Vagina (tissue), 2 donors: ENCODE data around the gene PRKCB. TPM values are rescaled to one million over a fixed set of nuclear protein-coding genes. Genes with fewer than 3 reads are reported as not detected.

Experiments used
- DNase-seq, 2 donors: peaks; one replicate each; pipeline ENCODE4 v3.0.0-alpha.2; 2017; ENCODE audit errors: extremely low spot score in 2 of 2
- H3K27ac ChIP-seq: fragments of 200-600 bp; sonication (generic); one replicate; pipeline ENCODE4 v1.5.1; 2019
- H3K27me3 ChIP-seq: fragments of 200-600 bp; sonication (generic); one replicate; pipeline ENCODE4 v1.5.1; 2019
- H3K36me3 ChIP-seq, 2 donors: fragments of 200-600 bp; sonication (generic); one replicate each; pipeline ENCODE4 v1.5.1; 2017 to 2019
- H3K4me1 ChIP-seq: fragments of 200-600 bp; sonication (generic); one replicate; pipeline ENCODE4 v1.5.1; 2019
- H3K4me3 ChIP-seq, 2 donors: fragments of 200-600 bp; sonication (generic); 1 replicate in 1 of 2; 2 replicates in 1 of 2; pipeline ENCODE4 v1.5.1; 2016 to 2019
- H3K9me3 ChIP-seq: fragments of 200-600 bp; sonication (generic); one replicate; pipeline ENCODE4 v1.5.1; 2019
- CTCF ChIP-seq, 3 experiments: fragments of 450-650 bp in 2 of 3; fragments of 200-600 bp in 1 of 3; sonication (generic) in 1 of 3; IDR thresholded peaks; one replicate each; pipeline ENCODE4 v1.5.1; 2017 to 2019; ENCODE audit warnings: antibody characterized with exemption in 3 of 3, mild to moderate bottlenecking in 2 of 3, moderate library complexity in 2 of 3
- POLR2A ChIP-seq, 2 donors: fragments of 450-650 bp; IDR thresholded peaks; one replicate each; pipeline ENCODE4 v1.6.1; 2017; ENCODE audit warnings: antibody characterized with exemption in 2 of 2, mild to moderate bottlenecking in 2 of 2, moderate library complexity in 2 of 2
- POLR2AphosphoS5 ChIP-seq, 2 donors: sonication (generic); formaldehyde crosslinking; IDR thresholded peaks; one replicate each; pipeline ENCODE4 v1.9.0; 2017; ENCODE audit warnings: antibody characterized with exemption in 2 of 2, mild to moderate bottlenecking in 2 of 2, low read depth in 1 of 2; ENCODE audit not compliant: insufficient read depth in 1 of 2
- intact Hi-C: fragments of 100-400 bp; cut with DNase I; formaldehyde crosslinking; loops from one replicate; pipeline ENCODE4 v1.15.1; 2023
- total RNA-seq: library from RNA; depleted of rRNA; stranded (reverse); fragments of >200 nt; gene quantifications from one replicate; pipeline ENCODE4 v1.2.3, GENCODE V29; 2016

PRKCB gene
- total RNA-seq, 1 donor from 2014 or later = 9.1 TPM

DNA sequence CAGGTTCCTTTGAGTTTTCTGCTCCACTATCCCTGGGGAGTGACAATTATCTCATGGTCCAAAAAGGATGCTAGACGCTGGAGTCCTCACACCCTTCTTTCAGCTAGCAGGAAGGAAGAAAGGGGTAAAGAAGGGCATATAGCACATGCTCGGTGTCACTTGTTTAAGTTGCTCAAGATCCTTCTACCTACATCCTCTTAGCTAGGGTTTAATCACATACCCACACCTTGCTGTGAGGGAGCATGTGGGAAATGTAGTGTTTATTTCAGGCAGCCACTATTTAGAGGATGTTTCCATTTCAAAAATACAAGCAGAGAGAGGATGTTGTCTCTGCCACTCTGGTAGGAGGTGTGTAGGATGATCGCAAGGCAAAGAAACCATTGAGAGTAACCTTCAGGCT lies 4.5 kb downstream of the PRKCB start:
- Histone ChIP-seq H3K4me3 (no peak overlapping the region), H3K9me3 (no peaks in the 10 kb centered on the region), H3K27ac (no peak overlapping the region), H3K27me3 (no peaks in the 10 kb centered on the region), H3K36me3 (no peaks in the 10 kb centered on the region), H3K4me1 (peaks cover 15% of the 10 kb centered on the region)
- no peak for TF ChIP-seq CTCF (IDR thresholded peaks at IDR 0.05)
- TF ChIP-seq POLR2A (IDR thresholded peaks at IDR 0.05) = no peak
- no peak for TF ChIP-seq POLR2AphosphoS5 (IDR thresholded peaks at IDR 0.05; ENCODE audit: insufficient read depth in 1 of 2, low read depth in 1 of 2)
- no peak for DNase-seq
- intact Hi-C loops = no loop called here

- DNase-seq = no peak
- no peaks in the 10 kb centered on the region for H3K9me3 ChIP-seq
- intact Hi-C loops = no loop called here
- no peak overlapping the region for H3K4me3 ChIP-seq
- no peaks in the 10 kb centered on the region for H3K27me3 ChIP-seq
- TF ChIP-seq CTCF (IDR thresholded peaks at IDR 0.05) (no peak), POLR2A (IDR thresholded peaks at IDR 0.05) (no peak), POLR2AphosphoS5 (IDR thresholded peaks at IDR 0.05; ENCODE audit: insufficient read depth in 1 of 2, low read depth in 1 of 2) (no peak)
- no peak overlapping the region for H3K27ac ChIP-seq
- H3K36me3 ChIP-seq = no peaks in the 10 kb centered on the region
- H3K4me1 ChIP-seq = peaks cover 5% of the 10 kb centered on the region
These were observed 6.4 kb downstream of the PRKCB start for GRCh38 chr16:23842137-23842600.

DNA sequence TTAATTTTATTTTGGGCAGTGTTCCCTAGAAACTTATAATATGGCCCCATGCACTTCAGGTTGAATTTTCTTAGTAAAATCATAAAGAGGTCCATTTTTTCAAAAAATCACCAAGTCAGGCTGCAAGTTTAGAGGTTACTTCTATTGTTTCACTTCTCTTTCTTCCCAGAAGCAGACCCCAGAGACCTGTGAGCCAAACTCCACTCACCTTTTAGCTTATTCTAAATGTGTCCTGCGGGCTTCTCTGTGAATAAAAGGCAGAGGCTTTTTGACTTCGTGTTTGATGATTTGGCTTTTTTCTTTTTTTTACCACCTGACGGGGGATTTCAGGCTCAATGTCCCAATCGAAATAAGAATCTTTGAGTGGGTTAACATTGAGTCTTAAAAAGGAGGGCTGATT lies 7.4 kb downstream of the PRKCB start:
- H3K9me3 ChIP-seq = no peaks in the 10 kb centered on the region
- no peak overlapping the region for H3K27ac ChIP-seq
- no peaks in the 10 kb centered on the region for H3K27me3 ChIP-seq
- no peak for DNase-seq
- intact Hi-C loops = no loop called here
- H3K36me3 ChIP-seq = no peaks in the 10 kb centered on the region
- no peak overlapping the region for H3K4me3 ChIP-seq
- TF ChIP-seq CTCF (IDR thresholded peaks at IDR 0.05) (no peak), POLR2A (IDR thresholded peaks at IDR 0.05) (no peak), POLR2AphosphoS5 (IDR thresholded peaks at IDR 0.05; ENCODE audit: insufficient read depth in 1 of 2, low read depth in 1 of 2) (no peak)
- no peaks in the 10 kb centered on the region for H3K4me1 ChIP-seq

GRCh38 chr16:23847251-23847650 lies 11.5 kb downstream of the PRKCB start:
- no peak overlapping the region for H3K27ac ChIP-seq
- H3K4me3 ChIP-seq = no peak overlapping the region
- intact Hi-C loops = no loop called here
- no peaks in the 10 kb centered on the region for H3K36me3 ChIP-seq
- no peaks in the 10 kb centered on the region for H3K9me3 ChIP-seq
- TF ChIP-seq POLR2AphosphoS5 (IDR thresholded peaks at IDR 0.05; ENCODE audit: insufficient read depth in 1 of 2, low read depth in 1 of 2) (no peak), POLR2A (IDR thresholded peaks at IDR 0.05) (no peak), CTCF (IDR thresholded peaks at IDR 0.05) (no peak)
- no peaks in the 10 kb centered on the region for H3K27me3 ChIP-seq
- DNase-seq = no peak
- H3K4me1 ChIP-seq = no peaks in the 10 kb centered on the region

- DNase-seq = no peak
- no peaks in the 10 kb centered on the region for H3K9me3 ChIP-seq
- TF ChIP-seq POLR2AphosphoS5 (IDR thresholded peaks at IDR 0.05; ENCODE audit: insufficient read depth in 1 of 2, low read depth in 1 of 2) = no peak
- no peak for TF ChIP-seq CTCF (IDR thresholded peaks at IDR 0.05)
- TF ChIP-seq POLR2A (IDR thresholded peaks at IDR 0.05) = no peak
- intact Hi-C loops = no loop called here
- no peak overlapping the region for H3K4me3 ChIP-seq
- no peaks in the 10 kb centered on the region for H3K36me3 ChIP-seq
- no peaks in the 10 kb centered on the region for H3K4me1 ChIP-seq
- no peaks in the 10 kb centered on the region for H3K27me3 ChIP-seq
- H3K27ac ChIP-seq = no peak overlapping the region
These were observed 12.2 kb downstream of the PRKCB start for GRCh38 chr16:23847948-23848347.
